GM10248 (cell line): ENCODE measurements around the gene HDDC2.

Experiments used
- CTCF ChIA-PET: fragments of 300-600 bp; sonication (Branson Sonifier 250); formaldehyde crosslinking; extraction: SDS; loops from one replicate; lab custom pipeline; 2021; ENCODE audit warnings: antibody characterized with exemption; lab: Yijun Ruan, JAX
- POLR2A ChIA-PET: fragments of 350-650 bp; sonication (Branson Sonifier 250); formaldehyde crosslinking; extraction: SDS; loops from one replicate; lab custom pipeline; 2020; ENCODE audit warnings: antibody characterized with exemption; lab: Yijun Ruan, JAX
- DNase-seq: peaks from one replicate; pipeline ENCODE4 v3.0.0; 2012; ENCODE audit errors: extremely low spot score
- CTCF ChIP-seq: IDR thresholded peaks from 2 replicates; pipeline ENCODE4 v1.5.1; 2012; ENCODE audit warnings: mild to moderate bottlenecking, low read depth; ENCODE audit errors: extremely low read depth, missing control alignments, control extremely low read depth

The HDDC2 gene

GRCh38 chr6:125251516-125252220 is 50.1 kb downstream of the HDDC2 start:
- no peak for DNase-seq
- ChIA-PET POLR2A (no interaction called here), CTCF (interaction anchor here (1.6 to 1.8 kb wide), 2 partner anchors 22 to 31 kb away, joined by 4 to 6 read pairs; no protein-coding TSS in a partner anchor)
- TF ChIP-seq CTCF: no peak

GRCh38 chr6:125250511-125250910 is 51.3 kb downstream of the HDDC2 start:
- no peak for TF ChIP-seq CTCF
- ChIA-PET POLR2A (no interaction called here), CTCF (no interaction called here)
- no peak for DNase-seq

- ChIA-PET POLR2A (no interaction called here), CTCF (interaction anchor here (1.6 to 2.1 kb wide), 2 partner anchors 16 to 35 kb away, joined by 5 to 7 read pairs; no protein-coding TSS in a partner anchor)
- TF ChIP-seq CTCF: no peak
- DNase-seq: no peak
These were observed 53.6 kb downstream of the HDDC2 start for GRCh38 chr6:125248136-125248535.

- no peak for DNase-seq
- no peak for TF ChIP-seq CTCF
- POLR2A ChIA-PET: no interaction called here
- CTCF ChIA-PET: no interaction called here
These were observed 55.2 kb downstream of the HDDC2 start for GRCh38 chr6:125246566-125246965.

GRCh38 chr6:125245523-125246264 is 56.1 kb downstream of the HDDC2 start:
- POLR2A ChIA-PET: no interaction called here
- TF ChIP-seq CTCF: no peak
- DNase-seq: no peak
- CTCF ChIA-PET: no interaction called here

- CTCF ChIA-PET: no interaction called here
- TF ChIP-seq CTCF: no peak
- POLR2A ChIA-PET: no interaction called here
- no peak for DNase-seq
These were observed 56.7 kb downstream of the HDDC2 start for GRCh38 chr6:125245109-125245508.
